WTC11 (cell line): ENCODE measurements around the gene CHPT1. TPM values are rescaled to one million over a fixed set of nuclear protein-coding genes. Genes with fewer than 3 reads are reported as not detected.

Experiments
- ATAC-seq: fragments of 200-7000 bp; cut with Tn5 transposase; 2 replicates; pipeline ENCODE4 v1.10.0; 2021; ENCODE audit warnings: mild to moderate bottlenecking, moderate library complexity
- CTCF ChIA-PET: fragments of 300-600 bp; sonication (Branson Sonifier 250); formaldehyde crosslinking; loops from one replicate; lab custom pipeline; 2021; ENCODE audit warnings: antibody characterized with exemption; lab: Charles Lee
- POLR2A ChIA-PET: fragments of 350-600 bp; sonication (Branson Sonifier 250); formaldehyde crosslinking; loops from one replicate; lab custom pipeline; 2021; ENCODE audit warnings: antibody characterized with exemption; lab: Charles Lee
- DNase-seq: peaks from one replicate; pipeline ENCODE4 v3.0.0; 2021; ENCODE audit warnings: low spot score
- H3K27ac Mint-ChIP-seq: 2 replicates; pipeline ENCODE4 v1.8.0; 2021; ENCODE audit warnings: mixed read lengths
- H3K27me3 Mint-ChIP-seq: 2 replicates; pipeline ENCODE4 v1.8.0; 2021; ENCODE audit warnings: low read depth, mild to moderate bottlenecking, moderate library complexity, mixed read lengths
- H3K36me3 Mint-ChIP-seq: 2 replicates; pipeline ENCODE4 v1.8.0; 2021; ENCODE audit warnings: mixed read lengths
- H3K4me1 Mint-ChIP-seq: 2 replicates; pipeline ENCODE4 v1.8.0; 2022; ENCODE audit warnings: mixed read lengths
- H3K4me3 Mint-ChIP-seq: 2 replicates; pipeline ENCODE4 v1.8.0; 2021; ENCODE audit warnings: mild to moderate bottlenecking, moderate library complexity, mixed read lengths
- H3K9me3 Mint-ChIP-seq: 2 replicates; pipeline ENCODE4 v1.8.0; 2021; ENCODE audit warnings: mixed read lengths
- ATF1 ChIP-seq: sonication (generic); formaldehyde crosslinking; IDR thresholded peaks from 2 replicates; pipeline ENCODE4 v1.8.1; 2023; ENCODE audit warnings: mild to moderate bottlenecking, moderate library complexity, missing genetic modification reagents
- FOXK1 ChIP-seq: sonication (generic); formaldehyde crosslinking; IDR thresholded peaks from 2 replicates; pipeline ENCODE4 v1.8.0; 2022; ENCODE audit warnings: mild to moderate bottlenecking, moderate library complexity, missing genetic modification reagents
- FOXP1 ChIP-seq: sonication (generic); formaldehyde crosslinking; IDR thresholded peaks from 2 replicates; pipeline ENCODE4 v1.8.0; 2022; ENCODE audit warnings: missing genetic modification reagents, mild to moderate bottlenecking, moderate library complexity, borderline replicate concordance
- JAZF1 ChIP-seq: fragments of 250-450 bp; sonication (Bioruptor Pico); IDR thresholded peaks from 2 replicates; pipeline ENCODE4 v1.9.0; 2021; ENCODE audit warnings: moderate library complexity, mild to moderate bottlenecking, inconsistent platforms
- NR2C2 ChIP-seq: sonication (generic); formaldehyde crosslinking; IDR thresholded peaks from 2 replicates; pipeline ENCODE4 v1.8.0; 2022; ENCODE audit warnings: mild to moderate bottlenecking, missing genetic modification reagents
- SMAD4 ChIP-seq: sonication (generic); formaldehyde crosslinking; IDR thresholded peaks from 2 replicates; pipeline ENCODE4 v1.8.0; 2022; ENCODE audit warnings: mild to moderate bottlenecking, missing genetic modification reagents
- SOX15 ChIP-seq: fragments of 250-450 bp; sonication (Bioruptor Pico); IDR thresholded peaks from 2 replicates; pipeline ENCODE4 v1.9.0; 2021; ENCODE audit warnings: mild to moderate bottlenecking
- ZNF416 ChIP-seq: fragments of 250-450 bp; sonication (Bioruptor Pico); IDR thresholded peaks from 2 replicates; pipeline ENCODE4 v1.9.0; 2021; ENCODE audit warnings: mild to moderate bottlenecking, inconsistent platforms
- total RNA-seq: library from RNA; stranded (reverse); gene quantifications from 3 replicates; pipeline ENCODE4 v1.2.3, GENCODE V29; 2021
- TF ChIP-seq, protein P1 (sequence below): fragments of 250-450 bp; sonication (Bioruptor Pico); IDR thresholded peaks from 2 replicates; pipeline ENCODE4 v1.8.0; 2021; ENCODE audit warnings: mild to moderate bottlenecking
- TF ChIP-seq, protein P2 (sequence below): sonication (generic); formaldehyde crosslinking; IDR thresholded peaks from 2 replicates; pipeline ENCODE4 v1.8.0; 2022; ENCODE audit warnings: mild to moderate bottlenecking, missing genetic modification reagents
- TF ChIP-seq, protein P3 (sequence below): sonication (generic); formaldehyde crosslinking; IDR thresholded peaks from 2 replicates; pipeline ENCODE4 v1.8.1; 2023; ENCODE audit warnings: mild to moderate bottlenecking, missing genetic modification reagents, borderline replicate concordance
- TF ChIP-seq, protein P4 (sequence below): fragments of 250-450 bp; sonication (Bioruptor Pico); IDR thresholded peaks from 2 replicates; pipeline ENCODE4 v1.9.0; 2021; ENCODE audit warnings: mild to moderate bottlenecking
- TF ChIP-seq, protein P5 (sequence below): sonication (generic); formaldehyde crosslinking; IDR thresholded peaks from 2 replicates; pipeline ENCODE4 v1.8.1; 2023; ENCODE audit warnings: mild to moderate bottlenecking, moderate library complexity, missing genetic modification reagents
- TF ChIP-seq, protein P6 (sequence below): sonication (generic); formaldehyde crosslinking; IDR thresholded peaks from 2 replicates; pipeline ENCODE4 v1.8.1; 2023; ENCODE audit warnings: mild to moderate bottlenecking, missing genetic modification reagents

Gene CHPT1
- total RNA-seq, 1 experiment from 2014 or later, result 19.1 TPM

DNA sequence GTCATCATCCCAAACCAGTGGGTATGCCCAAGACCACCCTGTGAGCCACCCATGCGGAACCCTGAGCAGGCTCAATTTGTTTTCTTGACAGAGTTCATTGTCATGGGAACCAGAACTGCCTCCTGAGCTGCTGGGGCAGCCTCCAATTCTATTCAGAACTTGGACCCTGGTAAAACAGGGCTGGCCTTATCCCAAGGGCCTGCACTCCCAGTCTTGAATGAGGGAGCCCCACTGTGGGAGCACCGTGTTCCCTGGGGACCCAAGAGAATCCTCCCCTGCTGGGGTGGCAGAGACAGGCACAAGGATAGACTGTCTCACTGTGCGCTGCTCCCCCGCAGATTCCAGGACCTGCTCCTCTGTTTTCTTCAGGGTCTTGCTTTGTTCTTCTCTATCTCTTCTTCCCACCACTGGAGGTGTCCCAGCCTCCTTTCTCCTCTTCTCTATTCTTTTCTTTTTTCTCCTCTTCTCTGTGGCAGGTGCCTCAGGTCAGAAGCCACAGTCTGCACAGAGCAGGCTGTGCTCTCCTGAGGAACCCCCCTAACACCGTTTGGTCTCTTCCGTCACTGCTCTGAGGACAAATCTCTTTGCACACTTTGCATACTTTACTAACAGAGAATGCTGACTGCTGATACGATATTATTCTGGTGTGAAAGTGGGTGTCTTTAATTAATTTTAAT, 31.2 kb upstream of the CHPT1 start (continued):
- TF ChIP-seq, protein P1, sequence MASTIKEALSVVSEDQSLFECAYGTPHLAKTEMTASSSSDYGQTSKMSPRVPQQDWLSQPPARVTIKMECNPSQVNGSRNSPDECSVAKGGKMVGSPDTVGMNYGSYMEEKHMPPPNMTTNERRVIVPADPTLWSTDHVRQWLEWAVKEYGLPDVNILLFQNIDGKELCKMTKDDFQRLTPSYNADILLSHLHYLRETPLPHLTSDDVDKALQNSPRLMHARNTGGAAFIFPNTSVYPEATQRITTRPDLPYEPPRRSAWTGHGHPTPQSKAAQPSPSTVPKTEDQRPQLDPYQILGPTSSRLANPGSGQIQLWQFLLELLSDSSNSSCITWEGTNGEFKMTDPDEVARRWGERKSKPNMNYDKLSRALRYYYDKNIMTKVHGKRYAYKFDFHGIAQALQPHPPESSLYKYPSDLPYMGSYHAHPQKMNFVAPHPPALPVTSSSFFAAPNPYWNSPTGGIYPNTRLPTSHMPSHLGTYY, result no peak
- TF ChIP-seq, protein P2, sequence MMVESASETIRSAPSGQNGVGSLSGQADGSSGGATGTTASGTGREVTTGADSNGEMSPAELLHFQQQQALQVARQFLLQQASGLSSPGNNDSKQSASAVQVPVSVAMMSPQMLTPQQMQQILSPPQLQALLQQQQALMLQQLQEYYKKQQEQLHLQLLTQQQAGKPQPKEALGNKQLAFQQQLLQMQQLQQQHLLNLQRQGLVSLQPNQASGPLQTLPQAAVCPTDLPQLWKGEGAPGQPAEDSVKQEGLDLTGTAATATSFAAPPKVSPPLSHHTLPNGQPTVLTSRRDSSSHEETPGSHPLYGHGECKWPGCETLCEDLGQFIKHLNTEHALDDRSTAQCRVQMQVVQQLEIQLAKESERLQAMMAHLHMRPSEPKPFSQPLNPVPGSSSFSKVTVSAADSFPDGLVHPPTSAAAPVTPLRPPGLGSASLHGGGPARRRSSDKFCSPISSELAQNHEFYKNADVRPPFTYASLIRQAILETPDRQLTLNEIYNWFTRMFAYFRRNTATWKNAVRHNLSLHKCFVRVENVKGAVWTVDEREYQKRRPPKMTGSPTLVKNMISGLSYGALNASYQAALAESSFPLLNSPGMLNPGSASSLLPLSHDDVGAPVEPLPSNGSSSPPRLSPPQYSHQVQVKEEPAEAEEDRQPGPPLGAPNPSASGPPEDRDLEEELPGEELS (CRISPR knock-in tag), result no peak

DNA sequence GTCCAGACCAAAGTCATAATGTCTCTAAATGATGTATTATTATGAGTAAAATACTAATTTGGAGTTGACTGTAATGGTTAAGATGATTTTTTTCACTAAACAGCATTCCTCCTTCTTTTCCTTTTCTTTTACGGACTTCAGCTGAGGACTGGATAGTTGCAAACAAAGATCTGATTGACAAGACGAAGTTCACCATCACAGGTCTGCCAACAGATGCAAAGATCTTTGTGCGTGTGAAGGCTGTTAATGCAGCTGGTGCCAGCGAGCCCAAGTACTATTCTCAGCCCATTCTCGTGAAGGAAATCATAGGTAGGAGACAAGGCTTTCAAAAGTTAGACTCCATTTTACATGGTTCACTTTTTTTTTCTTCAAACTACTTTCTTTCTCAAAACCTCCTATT, 29.8 kb upstream of the CHPT1 start:
- peaks cover 30% of the 10 kb centered on the region for H3K4me1 Mint-ChIP-seq
- DNase-seq (no peak), ATAC-seq (no peak)
- H3K4me3 Mint-ChIP-seq, result no peak overlapping the region
- H3K36me3 Mint-ChIP-seq, result no peaks in the 10 kb centered on the region
- H3K27ac Mint-ChIP-seq, result no peak overlapping the region
- ChIA-PET POLR2A (no interaction called here), CTCF (interaction anchor here (0.9 to 1.2 kb wide), 2 partner anchors 92 to 162 kb away, joined by 3 to 4 read pairs; no protein-coding TSS in a partner anchor)
- peaks cover 3% of the 10 kb centered on the region; the same call in 1 of the 2 replicates for H3K27me3 Mint-ChIP-seq
- no peaks in the 10 kb centered on the region for H3K9me3 Mint-ChIP-seq
- TF ChIP-seq NR2C2 (CRISPR knock-in tag), result no peak
- TF ChIP-seq, protein P1, result no peak
- TF ChIP-seq SOX15 (CRISPR knock-in tag), result no peak
- TF ChIP-seq ZNF416 (CRISPR knock-in tag), result no peak
- no peak for TF ChIP-seq FOXK1 (CRISPR knock-in tag)
- TF ChIP-seq ATF1 (CRISPR knock-in tag), result no peak
- TF ChIP-seq, protein P3, sequence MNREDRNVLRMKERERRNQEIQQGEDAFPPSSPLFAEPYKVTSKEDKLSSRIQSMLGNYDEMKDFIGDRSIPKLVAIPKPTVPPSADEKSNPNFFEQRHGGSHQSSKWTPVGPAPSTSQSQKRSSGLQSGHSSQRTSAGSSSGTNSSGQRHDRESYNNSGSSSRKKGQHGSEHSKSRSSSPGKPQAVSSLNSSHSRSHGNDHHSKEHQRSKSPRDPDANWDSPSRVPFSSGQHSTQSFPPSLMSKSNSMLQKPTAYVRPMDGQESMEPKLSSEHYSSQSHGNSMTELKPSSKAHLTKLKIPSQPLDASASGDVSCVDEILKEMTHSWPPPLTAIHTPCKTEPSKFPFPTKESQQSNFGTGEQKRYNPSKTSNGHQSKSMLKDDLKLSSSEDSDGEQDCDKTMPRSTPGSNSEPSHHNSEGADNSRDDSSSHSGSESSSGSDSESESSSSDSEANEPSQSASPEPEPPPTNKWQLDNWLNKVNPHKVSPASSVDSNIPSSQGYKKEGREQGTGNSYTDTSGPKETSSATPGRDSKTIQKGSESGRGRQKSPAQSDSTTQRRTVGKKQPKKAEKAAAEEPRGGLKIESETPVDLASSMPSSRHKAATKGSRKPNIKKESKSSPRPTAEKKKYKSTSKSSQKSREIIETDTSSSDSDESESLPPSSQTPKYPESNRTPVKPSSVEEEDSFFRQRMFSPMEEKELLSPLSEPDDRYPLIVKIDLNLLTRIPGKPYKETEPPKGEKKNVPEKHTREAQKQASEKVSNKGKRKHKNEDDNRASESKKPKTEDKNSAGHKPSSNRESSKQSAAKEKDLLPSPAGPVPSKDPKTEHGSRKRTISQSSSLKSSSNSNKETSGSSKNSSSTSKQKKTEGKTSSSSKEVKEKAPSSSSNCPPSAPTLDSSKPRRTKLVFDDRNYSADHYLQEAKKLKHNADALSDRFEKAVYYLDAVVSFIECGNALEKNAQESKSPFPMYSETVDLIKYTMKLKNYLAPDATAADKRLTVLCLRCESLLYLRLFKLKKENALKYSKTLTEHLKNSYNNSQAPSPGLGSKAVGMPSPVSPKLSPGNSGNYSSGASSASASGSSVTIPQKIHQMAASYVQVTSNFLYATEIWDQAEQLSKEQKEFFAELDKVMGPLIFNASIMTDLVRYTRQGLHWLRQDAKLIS (CRISPR knock-in tag), result no peak
- no peak for TF ChIP-seq SMAD4
- no peak for TF ChIP-seq FOXP1 (CRISPR knock-in tag)
- TF ChIP-seq JAZF1 (CRISPR knock-in tag), result no peak
- TF ChIP-seq, protein P2 (CRISPR knock-in tag), result no peak
- TF ChIP-seq, protein P4, sequence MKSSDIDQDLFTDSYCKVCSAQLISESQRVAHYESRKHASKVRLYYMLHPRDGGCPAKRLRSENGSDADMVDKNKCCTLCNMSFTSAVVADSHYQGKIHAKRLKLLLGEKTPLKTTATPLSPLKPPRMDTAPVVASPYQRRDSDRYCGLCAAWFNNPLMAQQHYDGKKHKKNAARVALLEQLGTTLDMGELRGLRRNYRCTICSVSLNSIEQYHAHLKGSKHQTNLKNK, result no peak
- TF ChIP-seq, protein P5, sequence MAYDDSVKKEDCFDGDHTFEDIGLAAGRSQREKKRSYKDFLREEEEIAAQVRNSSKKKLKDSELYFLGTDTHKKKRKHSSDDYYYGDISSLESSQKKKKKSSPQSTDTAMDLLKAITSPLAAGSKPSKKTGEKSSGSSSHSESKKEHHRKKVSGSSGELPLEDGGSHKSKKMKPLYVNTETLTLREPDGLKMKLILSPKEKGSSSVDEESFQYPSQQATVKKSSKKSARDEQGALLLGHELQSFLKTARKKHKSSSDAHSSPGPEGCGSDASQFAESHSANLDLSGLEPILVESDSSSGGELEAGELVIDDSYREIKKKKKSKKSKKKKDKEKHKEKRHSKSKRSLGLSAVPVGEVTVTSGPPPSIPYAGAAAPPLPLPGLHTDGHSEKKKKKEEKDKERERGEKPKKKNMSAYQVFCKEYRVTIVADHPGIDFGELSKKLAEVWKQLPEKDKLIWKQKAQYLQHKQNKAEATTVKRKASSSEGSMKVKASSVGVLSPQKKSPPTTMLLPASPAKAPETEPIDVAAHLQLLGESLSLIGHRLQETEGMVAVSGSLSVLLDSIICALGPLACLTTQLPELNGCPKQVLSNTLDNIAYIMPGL (CRISPR knock-in tag), result no peak
- TF ChIP-seq, protein P6, sequence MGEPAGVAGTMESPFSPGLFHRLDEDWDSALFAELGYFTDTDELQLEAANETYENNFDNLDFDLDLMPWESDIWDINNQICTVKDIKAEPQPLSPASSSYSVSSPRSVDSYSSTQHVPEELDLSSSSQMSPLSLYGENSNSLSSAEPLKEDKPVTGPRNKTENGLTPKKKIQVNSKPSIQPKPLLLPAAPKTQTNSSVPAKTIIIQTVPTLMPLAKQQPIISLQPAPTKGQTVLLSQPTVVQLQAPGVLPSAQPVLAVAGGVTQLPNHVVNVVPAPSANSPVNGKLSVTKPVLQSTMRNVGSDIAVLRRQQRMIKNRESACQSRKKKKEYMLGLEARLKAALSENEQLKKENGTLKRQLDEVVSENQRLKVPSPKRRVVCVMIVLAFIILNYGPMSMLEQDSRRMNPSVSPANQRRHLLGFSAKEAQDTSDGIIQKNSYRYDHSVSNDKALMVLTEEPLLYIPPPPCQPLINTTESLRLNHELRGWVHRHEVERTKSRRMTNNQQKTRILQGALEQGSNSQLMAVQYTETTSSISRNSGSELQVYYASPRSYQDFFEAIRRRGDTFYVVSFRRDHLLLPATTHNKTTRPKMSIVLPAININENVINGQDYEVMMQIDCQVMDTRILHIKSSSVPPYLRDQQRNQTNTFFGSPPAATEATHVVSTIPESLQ (CRISPR knock-in tag), result no peak
